SK-N-SH (cell line): ENCODE measurements around the gene ZNF584.
A peak's percentile ranks its signal among the peaks of the same experiment; 100 is the strongest.

ENCODE experiments used
- FOSL2 ChIP-seq: IDR thresholded peaks from 2 replicates; pipeline ENCODE4 v1.4.0; 2012; ENCODE audit warnings: low read depth, mild to moderate bottlenecking, moderate library complexity, borderline replicate concordance
- NFIC ChIP-seq: IDR thresholded peaks from 2 replicates; pipeline ENCODE4 v1.4.0; 2012; ENCODE audit warnings: borderline replicate concordance
- POLR2AphosphoS5 ChIP-seq: IDR thresholded peaks from 2 replicates; pipeline ENCODE4 v1.6.1; 2012; ENCODE audit warnings: low read depth, low read length
- TF ChIP-seq, protein P1 (sequence below): fragments of 200-600 bp; sonication (generic); IDR thresholded peaks from 2 replicates; pipeline ENCODE4 v1.6.1; 2017; ENCODE audit warnings: antibody characterized with exemption, mild to moderate bottlenecking, moderate library complexity

GRCh38 chr19:58362272-58362994 lies 46.0 kb upstream of the ZNF584 start, which contains the start of gene ZNF497:
- TF ChIP-seq FOSL2 (no peak), NFIC (no peak), POLR2AphosphoS5 (peak; percentile 83)
- TF ChIP-seq, protein P1, sequence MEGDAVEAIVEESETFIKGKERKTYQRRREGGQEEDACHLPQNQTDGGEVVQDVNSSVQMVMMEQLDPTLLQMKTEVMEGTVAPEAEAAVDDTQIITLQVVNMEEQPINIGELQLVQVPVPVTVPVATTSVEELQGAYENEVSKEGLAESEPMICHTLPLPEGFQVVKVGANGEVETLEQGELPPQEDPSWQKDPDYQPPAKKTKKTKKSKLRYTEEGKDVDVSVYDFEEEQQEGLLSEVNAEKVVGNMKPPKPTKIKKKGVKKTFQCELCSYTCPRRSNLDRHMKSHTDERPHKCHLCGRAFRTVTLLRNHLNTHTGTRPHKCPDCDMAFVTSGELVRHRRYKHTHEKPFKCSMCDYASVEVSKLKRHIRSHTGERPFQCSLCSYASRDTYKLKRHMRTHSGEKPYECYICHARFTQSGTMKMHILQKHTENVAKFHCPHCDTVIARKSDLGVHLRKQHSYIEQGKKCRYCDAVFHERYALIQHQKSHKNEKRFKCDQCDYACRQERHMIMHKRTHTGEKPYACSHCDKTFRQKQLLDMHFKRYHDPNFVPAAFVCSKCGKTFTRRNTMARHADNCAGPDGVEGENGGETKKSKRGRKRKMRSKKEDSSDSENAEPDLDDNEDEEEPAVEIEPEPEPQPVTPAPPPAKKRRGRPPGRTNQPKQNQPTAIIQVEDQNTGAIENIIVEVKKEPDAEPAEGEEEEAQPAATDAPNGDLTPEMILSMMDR: no peak
